ENCODE data around the gene CMTR1. TPM values are rescaled to one million over a fixed set of nuclear protein-coding genes. Genes with fewer than 3 reads are reported as not detected.
A peak's percentile ranks its signal among the peaks of the same experiment; 100 is the strongest.

CMTR1 gene
- polyA plus RNA-seq, 6 donors from 2014 or later: 27.2 to 32.1 (median 28.9) TPM

DNA sequence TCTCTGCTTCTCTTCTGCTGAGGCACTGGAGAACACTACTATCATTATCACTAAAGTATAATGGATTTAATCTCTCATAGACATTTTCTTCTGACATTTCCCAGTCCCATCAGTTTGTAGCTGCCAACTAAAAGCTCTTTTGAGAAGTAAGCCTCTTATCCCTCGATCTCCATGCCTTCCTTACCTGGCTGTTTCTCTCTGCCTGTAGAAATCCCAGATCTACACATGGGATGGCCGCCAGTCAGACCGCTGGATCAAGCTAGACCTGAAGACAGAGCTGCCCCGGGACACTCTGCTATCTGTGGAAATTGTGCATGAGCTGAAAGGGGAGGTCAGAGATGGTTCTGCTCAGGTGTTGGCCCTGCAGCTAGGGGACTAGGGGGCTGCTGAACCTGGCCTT is 41.3 kb downstream of the CMTR1 start:
- Mint-ChIP-seq H3K27me3 (no peaks in the 10 kb centered on the region), H3K27ac (peak overlapping the region in 2 of 6 donors; percentile 1 to 71), H3K4me3 (peak overlapping the region in 1 of 8 donors; percentile 80), H3K4me1 (peaks cover 0 to 4% (median 0%) of the 10 kb centered on the region in 3 donors), H3K36me3 (peaks cover 49 to 50% of the 10 kb centered on the region in 2 donors), H3K9me3 (no peaks in the 10 kb centered on the region)
- ATAC-seq (ENCODE audit: low read depth in 2 of 2): no peak
- DNase-seq: no peak

DNA sequence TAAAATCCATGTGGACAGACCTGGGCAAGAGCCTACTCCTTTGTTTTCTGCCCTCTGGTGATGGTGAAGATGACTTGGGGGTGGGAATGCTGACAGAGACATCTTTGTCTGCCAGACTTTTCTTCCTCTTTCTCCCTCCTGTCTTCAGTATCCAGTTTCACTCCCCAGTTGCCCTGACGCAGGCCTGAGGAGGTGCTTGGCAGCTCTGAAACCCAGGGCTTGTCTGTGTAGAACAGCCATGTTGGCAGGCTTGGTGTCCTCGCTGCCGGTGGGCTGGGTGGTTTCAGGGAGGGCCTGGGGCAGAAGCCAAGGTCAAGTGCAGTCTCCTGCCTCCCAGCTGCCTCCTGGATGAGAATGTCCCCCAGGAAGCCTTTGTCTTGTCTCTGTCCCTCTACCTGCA is 44.2 kb downstream of the CMTR1 start:
- no peaks in the 10 kb centered on the region for H3K9me3 Mint-ChIP-seq

DNA sequence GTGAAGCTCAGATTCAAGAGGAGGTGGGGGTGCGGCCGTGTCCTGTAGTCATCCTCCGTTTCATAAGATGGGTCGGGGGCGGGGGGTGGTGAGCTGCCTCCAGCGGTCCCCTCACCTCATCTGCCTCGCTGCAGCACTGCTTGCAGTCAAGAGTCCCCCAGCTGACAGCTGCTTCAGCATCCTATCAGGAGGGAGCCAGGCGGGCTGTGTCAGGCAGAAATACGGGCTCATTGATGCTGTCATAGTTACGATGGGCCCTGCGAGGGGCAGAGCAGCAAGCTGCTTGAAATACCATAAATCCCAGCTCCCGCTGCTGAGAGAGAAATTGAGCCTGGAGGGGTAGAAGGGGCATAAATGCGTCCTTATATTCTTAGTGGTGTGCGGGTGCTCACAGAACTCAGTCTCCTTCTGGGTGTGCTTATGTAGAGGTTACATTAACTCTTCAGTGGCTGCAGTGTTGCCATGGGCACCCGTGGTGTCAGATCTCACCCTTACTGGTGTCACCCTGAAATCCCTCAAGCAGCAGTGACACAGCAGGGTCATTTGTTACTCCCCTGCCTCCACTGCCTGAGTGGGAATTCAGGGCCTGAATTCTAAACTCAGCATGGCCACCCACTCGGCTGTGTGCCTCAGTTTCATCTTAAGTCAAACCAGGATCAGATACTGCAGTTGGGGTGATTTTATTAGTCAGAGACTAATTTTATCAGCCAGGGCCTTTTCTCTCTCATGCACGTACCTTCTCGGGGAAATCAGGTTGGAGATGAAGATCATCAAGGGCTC is 44.8 kb downstream of the CMTR1 start:
- Mint-ChIP-seq H3K36me3 (peaks cover 37 to 42% of the 10 kb centered on the region in 2 donors), H3K27ac (peak overlapping the region in 2 of 6 donors; percentile 6 to 38), H3K4me3 (no peak overlapping the region), H3K27me3 (no peaks in the 10 kb centered on the region), H3K4me1 (peaks cover 0 to 4% (median 0%) of the 10 kb centered on the region in 3 donors), H3K9me3 (no peaks in the 10 kb centered on the region)
- DNase-seq: no peak
- ATAC-seq (ENCODE audit: low read depth in 2 of 2): no peak

More for the DNA sequence above, 44.2 kb downstream of the CMTR1 start:
- ATAC-seq (ENCODE audit: low read depth in 2 of 2) (no peak), DNase-seq (no peak)
- Mint-ChIP-seq H3K36me3 (peaks cover 37 to 42% of the 10 kb centered on the region in 2 donors), H3K27me3 (no peaks in the 10 kb centered on the region), H3K27ac (no peak overlapping the region), H3K4me3 (peak overlapping the region in 1 of 8 donors; percentile 35), H3K4me1 (peaks cover 0 to 4% (median 0%) of the 10 kb centered on the region in 3 donors)

DNA sequence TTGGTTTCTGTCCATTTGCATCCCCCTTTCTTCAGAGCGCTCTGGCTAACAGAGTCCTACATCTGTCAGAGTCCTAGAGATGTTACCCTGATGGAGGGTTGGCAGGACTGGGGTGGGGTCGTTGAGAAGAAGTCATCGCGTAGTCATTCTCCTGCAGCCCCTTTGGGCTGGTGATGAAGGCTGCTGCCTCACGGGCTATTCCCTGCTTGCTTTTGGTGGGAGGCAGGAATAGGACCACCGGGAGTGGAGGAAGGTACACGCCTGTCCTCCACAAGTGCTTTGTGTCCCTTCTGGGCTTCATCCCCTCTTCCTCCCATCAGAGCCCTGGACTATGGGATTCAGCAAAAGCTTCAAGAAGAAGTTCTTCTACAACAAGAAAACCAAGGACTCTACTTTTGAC is 45.8 kb downstream of the CMTR1 start:
- no peak overlapping the region for H3K4me3 Mint-ChIP-seq
- no peaks in the 10 kb centered on the region for H3K27me3 Mint-ChIP-seq
- DNase-seq: no peak
- peaks cover 0 to 4% (median 0%) of the 10 kb centered on the region in 3 donors for H3K4me1 Mint-ChIP-seq
- no peak for ATAC-seq (ENCODE audit: low read depth in 2 of 2)
- peak overlapping the region in 3 of 6 donors; percentile 27 to 86 (median 56) for H3K27ac Mint-ChIP-seq
- H3K36me3 Mint-ChIP-seq: peaks cover 27 to 38% of the 10 kb centered on the region in 2 donors
- no peaks in the 10 kb centered on the region for H3K9me3 Mint-ChIP-seq

DNA sequence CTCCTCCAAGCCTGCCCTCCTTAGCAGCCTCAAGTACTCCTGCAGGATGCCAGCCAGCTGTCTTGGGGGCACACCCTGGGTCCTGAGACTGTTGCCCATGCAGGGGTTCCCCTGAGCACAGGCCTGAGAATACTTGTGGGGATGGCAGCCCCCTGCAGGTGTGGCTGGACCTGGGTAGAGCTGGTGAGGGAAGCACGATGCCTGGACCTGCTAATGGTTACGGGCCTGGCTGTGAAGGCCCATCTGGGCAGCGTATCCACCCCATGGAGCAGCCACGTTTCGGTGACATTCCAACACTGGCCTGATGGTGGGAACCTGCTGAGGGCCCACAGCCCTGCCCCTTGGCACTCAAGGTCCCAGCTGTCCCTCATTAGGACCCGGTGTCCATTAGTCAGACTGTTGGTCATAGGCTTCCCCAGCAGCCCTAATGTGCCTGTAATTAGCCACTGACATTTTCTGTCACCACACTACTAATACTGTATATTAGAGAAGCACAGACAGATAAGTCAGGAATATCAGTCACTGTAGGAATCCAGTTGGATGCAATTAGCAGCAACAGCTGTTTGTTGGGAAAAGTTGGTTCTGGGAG is 46.3 kb downstream of the CMTR1 start:
- DNase-seq (no peak), ATAC-seq (ENCODE audit: low read depth in 2 of 2) (no peak)
- Mint-ChIP-seq H3K27ac (peak overlapping the region in 2 of 6 donors; percentile 15 to 75), H3K4me3 (no peak overlapping the region), H3K4me1 (peaks cover 0 to 4% (median 0%) of the 10 kb centered on the region in 3 donors), H3K9me3 (no peaks in the 10 kb centered on the region), H3K36me3 (peaks cover 22 to 33% of the 10 kb centered on the region in 2 donors), H3K27me3 (no peaks in the 10 kb centered on the region)

DNA sequence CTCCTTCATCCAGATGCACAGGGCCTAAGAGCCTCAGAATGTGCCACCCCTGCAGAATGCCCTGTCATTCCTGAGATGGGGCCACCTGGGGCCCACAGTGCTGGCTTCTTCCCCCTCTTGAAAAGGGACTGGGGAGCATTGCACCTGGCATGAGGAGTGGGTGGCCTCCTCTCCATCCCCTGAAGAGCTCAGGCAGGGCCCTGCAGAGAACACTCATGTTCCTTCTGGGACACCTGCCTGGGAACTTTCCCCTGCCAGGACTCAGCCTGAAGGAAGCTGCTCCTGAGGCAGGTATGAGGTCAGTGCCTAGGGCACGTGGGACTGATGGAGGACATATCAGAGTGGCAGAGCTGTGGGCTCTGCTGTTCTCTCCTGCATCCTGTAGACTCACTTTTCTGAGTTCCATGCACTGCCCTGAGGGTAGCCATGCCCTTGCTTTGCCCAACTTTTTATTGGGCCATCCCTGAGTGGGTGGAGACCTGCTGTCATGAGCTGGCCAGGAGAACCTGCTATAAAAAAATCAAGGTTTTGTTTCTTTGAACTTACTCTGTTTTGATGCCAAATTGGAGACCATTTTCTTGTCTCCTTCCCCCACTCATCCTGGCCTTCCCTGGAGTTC is 47.2 kb downstream of the CMTR1 start:
- Mint-ChIP-seq H3K36me3 (peaks cover 16 to 26% of the 10 kb centered on the region in 2 donors), H3K9me3 (no peaks in the 10 kb centered on the region), H3K27ac (no peak overlapping the region), H3K4me1 (peaks cover 0 to 4% (median 0%) of the 10 kb centered on the region in 3 donors), H3K27me3 (no peaks in the 10 kb centered on the region), H3K4me3 (no peak overlapping the region)
- ATAC-seq (ENCODE audit: low read depth in 2 of 2) (no peak), DNase-seq (no peak)

DNA sequence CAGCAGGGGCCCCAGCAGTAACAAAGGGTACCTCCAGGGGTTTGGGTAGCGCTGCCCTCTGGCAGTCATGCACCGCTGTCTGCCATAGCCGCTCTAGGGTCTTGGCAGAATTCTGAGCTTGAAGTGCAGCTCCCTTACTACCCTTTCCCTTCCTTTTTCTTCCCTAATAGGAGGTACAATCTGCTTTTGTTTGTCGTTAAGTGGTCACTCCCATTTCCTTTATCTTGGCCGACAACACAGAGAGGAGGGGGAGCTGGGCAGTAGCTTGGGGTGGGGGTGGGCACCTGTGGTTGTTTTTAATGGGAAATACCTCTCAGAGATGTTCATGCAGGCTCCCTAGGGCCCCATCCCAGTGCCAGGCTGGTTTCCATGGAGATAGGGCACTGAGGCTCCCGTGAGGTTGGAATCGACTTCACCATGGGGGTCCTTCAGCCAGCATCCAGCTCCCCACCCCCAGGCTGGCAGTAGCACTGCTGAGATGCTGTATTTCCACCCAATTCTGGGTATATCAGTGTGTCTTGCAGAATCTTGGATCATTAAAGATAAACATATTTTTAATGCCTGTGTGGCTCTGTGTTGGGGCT is 48.0 kb downstream of the CMTR1 start:
- peaks cover 0 to 4% (median 0%) of the 10 kb centered on the region in 3 donors for H3K4me1 Mint-ChIP-seq

DNA sequence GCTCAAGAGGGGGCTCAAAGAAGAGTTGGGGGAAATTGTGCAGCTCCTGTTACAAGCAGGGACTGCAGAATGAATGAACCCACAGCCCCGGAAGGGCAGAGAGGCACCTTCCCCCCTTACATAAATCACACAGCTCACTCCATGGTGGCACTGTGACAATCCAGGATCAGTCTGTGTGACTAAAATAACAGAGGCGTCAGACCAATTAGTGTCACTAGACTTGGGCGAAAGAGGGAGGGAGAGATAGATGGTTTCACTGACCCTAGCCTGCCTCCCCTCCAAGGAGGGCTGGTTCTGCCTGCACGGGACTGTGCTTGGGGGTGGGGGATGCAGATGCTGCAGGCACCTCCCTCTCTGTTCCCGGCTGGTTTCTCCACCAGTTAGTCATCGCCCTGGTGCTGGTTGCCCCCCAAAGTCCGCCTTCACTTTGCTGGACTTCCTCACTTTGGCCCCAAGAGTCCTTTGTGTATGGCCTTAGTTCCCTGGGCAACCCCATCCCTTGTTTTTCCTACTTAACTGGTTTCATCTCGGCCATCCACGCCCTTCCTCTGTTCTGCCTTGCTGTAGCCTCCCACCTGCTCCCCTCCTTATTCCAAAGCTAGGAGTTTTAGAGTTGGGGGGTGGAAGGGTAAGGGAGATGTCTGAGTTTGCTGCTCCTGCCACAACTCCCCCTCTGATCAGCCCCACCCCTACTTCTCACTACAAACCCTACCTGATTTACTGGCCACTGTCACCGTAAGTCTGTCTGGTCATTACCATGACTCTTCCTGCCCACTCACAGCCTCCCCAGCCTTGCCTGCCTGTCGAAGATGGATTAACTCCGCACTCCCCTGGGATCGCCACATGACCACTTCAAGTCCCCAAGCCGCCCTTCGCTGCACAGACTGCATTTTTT is 48.9 kb downstream of the CMTR1 start:
- Mint-ChIP-seq H3K36me3 (peaks cover 11 to 12% of the 10 kb centered on the region in 2 donors), H3K9me3 (no peaks in the 10 kb centered on the region), H3K4me1 (no peaks in the 10 kb centered on the region), H3K27ac (peak overlapping the region in 3 of 6 donors; percentile 23 to 70 (median 45)), H3K27me3 (no peaks in the 10 kb centered on the region), H3K4me3 (peak overlapping the region in 1 of 8 donors; percentile 25)
- DNase-seq (no peak), ATAC-seq (ENCODE audit: low read depth in 2 of 2) (no peak)

More for the DNA sequence above, 48.0 kb downstream of the CMTR1 start:
- DNase-seq (no peak), ATAC-seq (ENCODE audit: low read depth in 2 of 2) (no peak)
- Mint-ChIP-seq H3K27ac (peak overlapping the region in 2 of 6 donors; percentile 33 to 62), H3K36me3 (peaks cover 16 to 19% of the 10 kb centered on the region in 2 donors), H3K4me3 (no peak overlapping the region), H3K9me3 (no peaks in the 10 kb centered on the region), H3K27me3 (no peaks in the 10 kb centered on the region)

DNA sequence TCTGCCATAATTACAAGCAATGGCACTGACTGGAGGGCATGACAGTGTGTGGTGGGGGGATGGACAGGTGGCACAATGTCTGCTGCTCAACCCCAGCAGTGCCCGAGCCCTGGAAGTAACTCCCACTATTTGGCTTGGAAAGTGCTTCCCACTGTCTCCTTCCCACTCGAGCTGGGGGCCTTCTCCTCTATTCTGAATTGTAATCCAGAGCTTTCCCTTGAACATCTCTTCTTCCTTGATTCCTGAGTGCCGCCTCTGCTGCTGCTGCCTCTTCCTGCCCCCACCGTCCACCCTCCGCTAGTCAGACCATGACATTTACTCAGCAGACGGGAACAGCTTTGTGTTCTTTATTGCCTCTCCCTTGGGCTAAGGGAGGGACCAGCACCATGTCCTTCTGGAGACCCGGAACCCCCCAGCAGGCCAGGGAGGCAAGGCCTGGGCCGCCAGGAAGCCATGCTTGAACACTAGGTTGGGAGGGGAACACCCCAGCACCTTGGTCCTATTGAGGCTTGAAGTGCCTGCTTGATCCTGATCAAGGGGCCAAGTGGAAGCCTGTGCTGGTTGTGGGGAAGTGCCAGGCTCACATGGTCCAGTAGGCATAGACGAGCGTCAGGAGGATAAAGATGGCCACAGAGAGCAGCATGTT is 49.7 kb downstream of the CMTR1 start:
- peak overlapping the region in 1 of 8 donors; percentile 25 for H3K4me3 Mint-ChIP-seq
- peaks cover 0 to under 1% (median under 1%) of the 10 kb centered on the region in 3 donors for H3K4me1 Mint-ChIP-seq
- no peaks in the 10 kb centered on the region for H3K9me3 Mint-ChIP-seq
- H3K27ac Mint-ChIP-seq: peak overlapping the region in 4 of 6 donors; percentile 36 to 82 (median 62)
- no peak for ATAC-seq (ENCODE audit: low read depth in 2 of 2)
- H3K27me3 Mint-ChIP-seq: no peaks in the 10 kb centered on the region
- DNase-seq: no peak
- peaks cover 8 to 11% of the 10 kb centered on the region in 2 donors for H3K36me3 Mint-ChIP-seq

DNA sequence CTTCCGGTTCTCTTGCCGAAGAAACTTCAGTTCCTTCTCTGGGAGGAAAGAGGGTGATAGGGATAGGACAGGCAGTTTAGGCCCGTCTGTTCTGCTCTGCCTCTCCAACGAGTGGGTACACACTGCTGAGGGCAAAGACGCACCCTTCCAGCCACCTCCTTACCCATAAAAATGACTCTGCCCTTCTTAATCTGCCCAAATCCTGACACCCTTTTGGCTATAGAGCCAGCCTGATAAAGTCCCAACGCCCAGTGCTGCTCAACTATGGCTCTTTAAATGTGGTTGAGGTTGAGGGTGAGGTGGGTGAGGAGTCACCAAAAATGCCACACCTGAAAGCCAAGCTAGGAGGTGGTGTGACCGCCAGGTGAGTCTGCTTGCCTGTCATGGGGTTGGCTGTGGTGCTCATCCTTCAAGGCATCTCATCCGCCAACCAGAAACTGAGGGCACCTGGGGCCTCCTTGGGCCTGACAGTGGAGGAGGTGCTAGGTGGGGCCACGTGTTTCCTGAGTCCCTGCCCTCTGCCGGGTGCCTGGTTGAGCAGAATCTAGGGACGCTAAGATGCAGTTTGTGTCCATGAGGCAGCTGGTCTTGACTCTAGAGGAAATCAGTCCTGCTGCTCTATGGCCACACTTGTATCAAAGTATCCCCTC is 50.4 kb downstream of the CMTR1 start:
- Mint-ChIP-seq H3K9me3 (no peaks in the 10 kb centered on the region), H3K27ac (peak overlapping the region in 4 of 6 donors; percentile 36 to 72 (median 54)), H3K36me3 (peaks cover 8 to 11% of the 10 kb centered on the region in 2 donors), H3K4me1 (peaks cover 5 to 6% (median 6%) of the 10 kb centered on the region in 3 donors), H3K27me3 (no peaks in the 10 kb centered on the region), H3K4me3 (no peak overlapping the region)
- no peak for ATAC-seq (ENCODE audit: low read depth in 2 of 2)
- no peak for DNase-seq

DNA sequence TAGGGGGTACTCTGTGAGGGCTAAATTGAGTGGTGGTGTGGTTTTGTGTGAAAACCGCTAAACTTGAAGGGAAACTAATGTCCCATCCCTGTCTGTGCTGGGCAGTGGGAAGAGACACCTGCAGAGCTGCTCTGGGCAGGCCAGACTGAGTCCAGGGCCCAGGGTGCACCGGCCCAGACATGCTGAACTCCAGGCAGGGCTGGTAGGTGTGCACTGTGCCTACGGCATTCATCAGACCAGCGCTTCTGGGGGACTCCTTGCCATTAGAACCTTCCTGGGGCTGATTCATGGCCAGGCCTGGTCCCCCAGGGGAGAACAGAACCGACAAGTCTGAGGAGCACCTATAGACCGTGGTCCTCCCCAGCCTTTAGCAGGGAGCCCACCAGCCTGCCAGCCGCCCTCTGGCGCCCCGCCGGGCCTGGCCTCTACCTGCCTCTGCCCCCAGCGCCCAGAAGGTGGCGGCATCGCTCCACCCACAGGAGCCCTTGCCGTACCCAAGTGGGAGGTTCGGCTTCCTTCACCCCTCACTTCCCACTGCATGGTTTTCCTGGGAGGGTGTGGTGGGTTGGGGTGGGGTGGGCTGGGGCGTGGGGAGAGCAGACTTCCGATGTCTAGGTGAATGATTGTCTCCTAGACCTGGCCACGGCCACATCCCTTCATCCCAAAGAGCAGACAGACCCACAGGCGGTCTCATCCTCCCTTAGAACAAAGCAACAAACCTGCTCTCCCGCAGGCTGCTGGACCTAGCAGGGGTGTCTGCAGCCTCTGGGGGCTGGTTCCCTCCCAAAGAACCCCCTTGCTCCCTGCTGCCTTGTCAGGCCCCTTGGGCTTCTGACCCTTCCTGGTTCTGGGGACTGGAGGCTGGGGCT is 51.1 kb downstream of the CMTR1 start:
- Mint-ChIP-seq H3K9me3 (no peaks in the 10 kb centered on the region), H3K27me3 (no peaks in the 10 kb centered on the region), H3K27ac (no peak overlapping the region), H3K36me3 (peaks cover 8 to 11% of the 10 kb centered on the region in 2 donors), H3K4me1 (peaks cover 11 to 13% (median 12%) of the 10 kb centered on the region in 3 donors), H3K4me3 (no peak overlapping the region)
- ATAC-seq (ENCODE audit: low read depth in 2 of 2): peak; percentile 86 to 95
- DNase-seq: peak; percentile 73
